ENCODE measurements around the gene EP400. TPM values are rescaled to one million over a fixed set of nuclear protein-coding genes. Genes with fewer than 3 reads are reported as not detected.

EP400 gene
- total RNA-seq, 1 experiment from 2014 or later: 61.7 TPM

- peak overlapping the region; percentile 53 for H3K18ac ChIP-seq (ENCODE audit: insufficient read length, low read depth, low read length)
- H4K20me1 ChIP-seq (ENCODE audit: control insufficient read depth, insufficient read depth, insufficient read length): no peaks in the 10 kb centered on the region
- H3K9me3 ChIP-seq (ENCODE audit: control insufficient read depth, low read depth, low read length): no peaks in the 10 kb centered on the region
- WGBS (ENCODE audit: extremely low coverage, insufficient read length, low lambda C conversion rate): no CpG with 5 or more reads among the region's 84 CpGs
- H4K8ac ChIP-seq (replicated peaks; ENCODE audit: insufficient read length, low read depth, low read length): no peak overlapping the region
- H3K4me3 Mint-ChIP-seq: peak overlapping the region; percentile 84 to 86
- peaks cover 19 to 24% (median 24%) of the 10 kb centered on the region in 3 experiments for H3K36me3 Mint-ChIP-seq (ENCODE audit: insufficient read depth in 1 of 3, low read depth in 3 of 3)
- no peak overlapping the region for H2AK5ac ChIP-seq (ENCODE audit: insufficient read length, low read length)
- no peaks in the 10 kb centered on the region for H3K79me1 ChIP-seq (ENCODE audit: insufficient read depth, low read depth, low read length, poor library complexity, severe bottlenecking)
- no peak overlapping the region for H3K4ac ChIP-seq (ENCODE audit: low read depth, low read length)
- peak overlapping the region; percentile 49; the same call in 1 of the 2 replicates for H3K14ac ChIP-seq (ENCODE audit: insufficient read depth, low read length)
- H3K23me2 ChIP-seq (ENCODE audit: insufficient read length, low read depth, low read length, poor library complexity, severe bottlenecking): peaks cover 11% of the 10 kb centered on the region
- H2BK5ac ChIP-seq (ENCODE audit: insufficient read length, low read length): no peak overlapping the region
- no peak overlapping the region for H4K91ac ChIP-seq (ENCODE audit: insufficient read length, low read depth, low read length)
- peak; percentile 98 for DNase-seq
- peaks cover 2% of the 10 kb centered on the region for H3K27me3 Mint-ChIP-seq (ENCODE audit: low read depth)
- no peak overlapping the region for H3K23ac ChIP-seq (ENCODE audit: insufficient read length, low read depth, low read length)
- H3K4me1 ChIP-seq (ENCODE audit: insufficient read depth, low read length): no peaks in the 10 kb centered on the region
- H3K4me2 ChIP-seq (ENCODE audit: insufficient read depth, insufficient read length, low read length): peak overlapping the region; percentile 58
- H3K4me1 Mint-ChIP-seq: peaks cover 12% of the 10 kb centered on the region in 2 experiments
- peak overlapping the region in 1 of 3 experiments; percentile 96; a peak in 3 of 7 replicates for H3K27ac Mint-ChIP-seq
- TF ChIP-seq CTCF (conservative IDR thresholded peaks at IDR 0.05): no peak
- H3K9me3 Mint-ChIP-seq: no peaks in the 10 kb centered on the region
- no peak overlapping the region for H2BK120ac ChIP-seq (ENCODE audit: low read depth, low read length, poor library complexity, severe bottlenecking)
- H3K27ac ChIP-seq (ENCODE audit: insufficient read length, low read depth, low read length): no peak overlapping the region
- peaks cover 4% of the 10 kb centered on the region; the same call in 1 of the 2 replicates for H3K79me2 ChIP-seq (ENCODE audit: insufficient read depth, low read length)
- H3K9ac ChIP-seq (ENCODE audit: extremely low read depth, insufficient read length, low read length): peak overlapping the region; percentile 73
- H4K5ac ChIP-seq (ENCODE audit: insufficient read length, low read depth, low read length): no peak overlapping the region
- no peaks in the 10 kb centered on the region for H3K27me3 ChIP-seq (ENCODE audit: insufficient read depth, low read length)
- H2BK20ac ChIP-seq (ENCODE audit: low read depth, low read length, poor library complexity, severe bottlenecking): no peak overlapping the region
- H2BK12ac ChIP-seq (ENCODE audit: insufficient read length, low read depth, low read length): no peak overlapping the region
- no peak overlapping the region for H3K56ac ChIP-seq (ENCODE audit: insufficient read length, low read depth, low read length)
- H2AFZ ChIP-seq (ENCODE audit: low read length): peak overlapping the region; percentile 6
- H3T11ph ChIP-seq (ENCODE audit: low read length): no peak overlapping the region
- no peak overlapping the region for H2BK15ac ChIP-seq (ENCODE audit: low read depth, low read length)
These were observed 134.3 kb downstream of the EP400 start for GRCh38 chr12:132083941-132084620.
